ENCODE results near the gene A2M. TPM values are rescaled to one million over a fixed set of nuclear protein-coding genes. Genes with fewer than 3 reads are reported as not detected.

A2M gene
- total RNA-seq, 1 experiment from 2014 or later = 1.2 TPM

GRCh38 chr12:9075138-9075535 is 40.6 kb downstream of the A2M start:
- Histone ChIP-seq H3K4me2 (ENCODE audit: insufficient read depth, insufficient read length, low read length) (no peak overlapping the region), H2BK120ac (ENCODE audit: low read depth, low read length, poor library complexity, severe bottlenecking) (no peak overlapping the region), H3K79me2 (ENCODE audit: insufficient read depth, low read length) (no peaks in the 10 kb centered on the region), H3K18ac (ENCODE audit: insufficient read length, low read depth, low read length) (no peak overlapping the region), H3K79me1 (ENCODE audit: insufficient read depth, low read depth, low read length, poor library complexity, severe bottlenecking) (no peaks in the 10 kb centered on the region), H4K91ac (ENCODE audit: insufficient read length, low read depth, low read length) (no peak overlapping the region), H2BK20ac (ENCODE audit: low read depth, low read length, poor library complexity, severe bottlenecking) (no peak overlapping the region), H3K9me3 (ENCODE audit: control insufficient read depth, low read depth, low read length) (no peaks in the 10 kb centered on the region), H3K27me3 (ENCODE audit: insufficient read depth, low read length) (no peaks in the 10 kb centered on the region), H3K27ac (ENCODE audit: insufficient read length, low read depth, low read length) (no peak overlapping the region), H2BK5ac (ENCODE audit: insufficient read length, low read length) (no peak overlapping the region), H3K23me2 (ENCODE audit: insufficient read length, low read depth, low read length, poor library complexity, severe bottlenecking) (no peaks in the 10 kb centered on the region), H3K4me1 (ENCODE audit: insufficient read depth, low read length) (no peaks in the 10 kb centered on the region), H2BK12ac (ENCODE audit: insufficient read length, low read depth, low read length) (no peak overlapping the region), H2AK5ac (ENCODE audit: insufficient read length, low read length) (no peak overlapping the region), H2BK15ac (ENCODE audit: low read depth, low read length) (no peak overlapping the region), H3K23ac (ENCODE audit: insufficient read length, low read depth, low read length) (no peak overlapping the region), H3T11ph (ENCODE audit: low read length) (no peak overlapping the region), H3K9ac (ENCODE audit: extremely low read depth, insufficient read length, low read length) (no peak overlapping the region), H4K8ac (replicated peaks; ENCODE audit: insufficient read length, low read depth, low read length) (no peak overlapping the region), H3K56ac (ENCODE audit: insufficient read length, low read depth, low read length) (no peak overlapping the region), H3K14ac (ENCODE audit: insufficient read depth, low read length) (no peak overlapping the region), H3K4ac (ENCODE audit: low read depth, low read length) (no peak overlapping the region), H4K5ac (ENCODE audit: insufficient read length, low read depth, low read length) (no peak overlapping the region), H4K20me1 (ENCODE audit: control insufficient read depth, insufficient read depth, insufficient read length) (no peaks in the 10 kb centered on the region), H2AFZ (ENCODE audit: low read length) (no peak overlapping the region)
- no peaks in the 10 kb centered on the region for H3K36me3 Mint-ChIP-seq (ENCODE audit: insufficient read depth in 1 of 3, low read depth in 3 of 3)
- no peak for TF ChIP-seq CTCF (conservative IDR thresholded peaks at IDR 0.05)
- no peaks in the 10 kb centered on the region for H3K27me3 Mint-ChIP-seq (ENCODE audit: low read depth)
- WGBS (ENCODE audit: extremely low coverage, insufficient read length, low lambda C conversion rate) = no CpG with 5 or more reads among the region's 1 CpG
- H3K4me1 Mint-ChIP-seq = no peaks in the 10 kb centered on the region
- no peak overlapping the region for H3K4me3 Mint-ChIP-seq
- H3K9me3 Mint-ChIP-seq = no peaks in the 10 kb centered on the region
- no peak for DNase-seq
- H3K27ac Mint-ChIP-seq = no peak overlapping the region

Measured in H9 (cell line).